Erythroblast (primary cell): Measurements from ENCODE around the gene TRIP10.

Source experiments
- GATA1 ChIP-seq: IDR thresholded peaks from 2 replicates; pipeline ENCODE4 v1.6.1; 2011; ENCODE audit warnings: low read depth, mild to moderate bottlenecking, control low read depth, low read length, moderate library complexity
- POLR2A ChIP-seq: IDR thresholded peaks from 2 replicates; pipeline ENCODE4 v1.6.1; 2011; ENCODE audit warnings: mild to moderate bottlenecking, low read length

DNA sequence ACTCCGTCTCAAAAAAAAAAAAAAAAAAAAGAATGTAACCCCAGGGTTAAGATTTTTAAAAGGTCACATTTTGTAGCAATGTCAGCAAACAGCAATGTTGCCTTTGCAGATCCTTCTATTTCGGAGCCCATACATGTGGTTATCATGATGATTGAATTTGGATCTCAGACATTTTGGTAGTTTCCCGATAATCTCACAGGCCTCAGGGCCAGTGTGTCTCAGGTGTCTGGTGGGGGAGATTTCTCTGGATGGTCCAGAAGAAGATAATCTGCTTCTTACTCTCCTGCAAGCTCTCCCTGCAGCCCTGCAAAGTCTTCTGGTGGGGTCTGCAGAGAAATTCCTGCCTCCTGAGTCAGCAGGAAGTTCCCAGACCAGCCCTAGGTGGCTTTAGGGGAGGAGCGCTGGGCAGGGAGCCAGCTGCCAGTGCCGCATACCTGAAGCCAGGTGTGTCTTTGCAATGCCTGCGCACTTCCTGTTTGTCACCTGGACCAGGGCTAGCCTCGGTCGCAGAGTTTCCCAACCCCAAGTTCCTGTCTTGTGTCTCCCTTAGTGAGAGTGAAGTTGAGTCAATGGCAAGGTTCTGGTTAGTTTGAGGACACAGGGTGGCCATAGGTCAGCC is 26.4 kb downstream of the TRIP10 start:
- TF ChIP-seq POLR2A (no peak), GATA1 (no peak)
